ENCODE results near the gene RIN3. TPM values are rescaled to one million over a fixed set of nuclear protein-coding genes. Genes with fewer than 3 reads are reported as not detected.

The RIN3 gene
- total RNA-seq, 1 donor from 2014 or later = 70.6 TPM

GRCh38 chr14:92561906-92562479 is 48.4 kb downstream of the RIN3 start:
- intact Hi-C loops (cut with DNase I) = no loop called here
- Histone ChIP-seq H3K36me3 (peaks cover 52% of the 10 kb centered on the region), H3K9me3 (peaks cover 4% of the 10 kb centered on the region), H3K4me1 (peaks cover 21% of the 10 kb centered on the region), H3K4me3 (no peak overlapping the region), H3K27me3 (ENCODE audit: low read depth) (no peaks in the 10 kb centered on the region), H3K27ac (no peak overlapping the region)
- DNase-seq (no peak), ATAC-seq (no peak)
- no peak for TF ChIP-seq CTCF (IDR thresholded peaks at IDR 0.05)

- peaks cover 39% of the 10 kb centered on the region for H3K36me3 ChIP-seq
- DNase-seq (no peak), ATAC-seq (peak; percentile 67 to 74)
These were observed 49.8 kb downstream of the RIN3 start for GRCh38 chr14:92563359-92563758.

GRCh38 chr14:92563765-92564285 is 50.2 kb downstream of the RIN3 start:
- TF ChIP-seq CTCF (IDR thresholded peaks at IDR 0.05) = no peak
- ATAC-seq (no peak), DNase-seq (no peak)
- peaks cover 21% of the 10 kb centered on the region for H3K4me1 ChIP-seq
- H3K27ac ChIP-seq = peak overlapping the region; percentile 54
- peaks cover 36% of the 10 kb centered on the region for H3K36me3 ChIP-seq
- H3K9me3 ChIP-seq = peaks cover 9% of the 10 kb centered on the region
- H3K4me3 ChIP-seq = no peak overlapping the region
- intact Hi-C loops (cut with DNase I) = no loop called here
- H3K27me3 ChIP-seq (ENCODE audit: low read depth) = no peaks in the 10 kb centered on the region

More at GRCh38 chr14:92563359-92563758, 49.8 kb downstream of the RIN3 start:
- H3K9me3 ChIP-seq = peaks cover 9% of the 10 kb centered on the region
- H3K4me1 ChIP-seq = peaks cover 21% of the 10 kb centered on the region
- TF ChIP-seq CTCF (IDR thresholded peaks at IDR 0.05) = no peak
- no peaks in the 10 kb centered on the region for H3K27me3 ChIP-seq (ENCODE audit: low read depth)
- intact Hi-C loops (cut with DNase I) = no loop called here
- H3K27ac ChIP-seq = peak overlapping the region; percentile 54
- H3K4me3 ChIP-seq = no peak overlapping the region

- no peaks in the 10 kb centered on the region for H3K27me3 ChIP-seq (ENCODE audit: low read depth)
- no peak overlapping the region for H3K4me3 ChIP-seq
- peaks cover 30% of the 10 kb centered on the region for H3K36me3 ChIP-seq
- peaks cover 21% of the 10 kb centered on the region for H3K4me1 ChIP-seq
- peak; percentile 69 to 70 for ATAC-seq
- intact Hi-C loops (cut with DNase I) = no loop called here
- H3K27ac ChIP-seq = peak overlapping the region; percentile 54
- H3K9me3 ChIP-seq = peaks cover 9% of the 10 kb centered on the region
- TF ChIP-seq CTCF (IDR thresholded peaks at IDR 0.05) = no peak
- DNase-seq = peak; percentile 63
These were observed 50.9 kb downstream of the RIN3 start for GRCh38 chr14:92564344-92565039.

- TF ChIP-seq CTCF (IDR thresholded peaks at IDR 0.05) = no peak
- peaks cover 23% of the 10 kb centered on the region for H3K36me3 ChIP-seq
- intact Hi-C loops (cut with DNase I) = no loop called here
- no peaks in the 10 kb centered on the region for H3K27me3 ChIP-seq (ENCODE audit: low read depth)
- H3K4me1 ChIP-seq = peaks cover 21% of the 10 kb centered on the region
- H3K4me3 ChIP-seq = no peak overlapping the region
- ATAC-seq (no peak), DNase-seq (no peak)
- peaks cover 9% of the 10 kb centered on the region for H3K9me3 ChIP-seq
- H3K27ac ChIP-seq = no peak overlapping the region
These were observed 51.6 kb downstream of the RIN3 start for GRCh38 chr14:92565040-92565717.

Measured in lower lobe of right lung (tissue), 2 donors.